ENCODE measurements around the gene TCEAL8.
A peak's percentile ranks its signal among the peaks of the same experiment; 100 is the strongest.

TCEAL8 gene

GRCh38 chrX:103214870-103215424, 40.0 kb downstream of the TCEAL8 start, which contains the start of gene BEX4:
TSS of gene BEX4 (plus strand) at chrX:103215108. CDS start at chrX:103216154, 1,046 bp downstream.
- DNase-seq (ENCODE audit: low spot score): peak; percentile 79

- DNase-seq (ENCODE audit: low spot score): no peak
Measured at GRCh38 chrX:103212749-103213457, 42.1 kb downstream of the TCEAL8 start.

GRCh38 chrX:103211012-103211715, 43.8 kb downstream of the TCEAL8 start:
- DNase-seq (ENCODE audit: low spot score): peak; percentile 71

- no peak for DNase-seq (ENCODE audit: low spot score)
Measured at GRCh38 chrX:103210056-103210455, 44.9 kb downstream of the TCEAL8 start.
